Gastrocnemius medialis (tissue), 4 donors: ENCODE measurements around the gene ETV6.

ENCODE experiments used
- POLR2A ChIP-seq, 2 donors: fragments of 450-650 bp; IDR thresholded peaks; one replicate each; pipeline ENCODE4 v1.6.1; 2017; ENCODE audit warnings: antibody characterized with exemption in 2 of 2, mild to moderate bottlenecking in 2 of 2, moderate library complexity in 2 of 2
- TF ChIP-seq, protein P1 (sequence below), 5 experiments: fragments of 450-650 bp in 3 of 5; fragments of 200-600 bp in 2 of 5; sonication (generic) in 2 of 5; IDR thresholded peaks in 4 of 5; conservative IDR thresholded peaks in 1 of 5; 1 replicate in 4 of 5; 2 replicates in 1 of 5; pipeline ENCODE4 v1.5.1; 2016 to 2019; ENCODE audit warnings: antibody characterized with exemption in 5 of 5, mild to moderate bottlenecking in 3 of 5, moderate library complexity in 3 of 5

- TF ChIP-seq POLR2A (IDR thresholded peaks at IDR 0.05) = no peak
- TF ChIP-seq, protein P1, sequence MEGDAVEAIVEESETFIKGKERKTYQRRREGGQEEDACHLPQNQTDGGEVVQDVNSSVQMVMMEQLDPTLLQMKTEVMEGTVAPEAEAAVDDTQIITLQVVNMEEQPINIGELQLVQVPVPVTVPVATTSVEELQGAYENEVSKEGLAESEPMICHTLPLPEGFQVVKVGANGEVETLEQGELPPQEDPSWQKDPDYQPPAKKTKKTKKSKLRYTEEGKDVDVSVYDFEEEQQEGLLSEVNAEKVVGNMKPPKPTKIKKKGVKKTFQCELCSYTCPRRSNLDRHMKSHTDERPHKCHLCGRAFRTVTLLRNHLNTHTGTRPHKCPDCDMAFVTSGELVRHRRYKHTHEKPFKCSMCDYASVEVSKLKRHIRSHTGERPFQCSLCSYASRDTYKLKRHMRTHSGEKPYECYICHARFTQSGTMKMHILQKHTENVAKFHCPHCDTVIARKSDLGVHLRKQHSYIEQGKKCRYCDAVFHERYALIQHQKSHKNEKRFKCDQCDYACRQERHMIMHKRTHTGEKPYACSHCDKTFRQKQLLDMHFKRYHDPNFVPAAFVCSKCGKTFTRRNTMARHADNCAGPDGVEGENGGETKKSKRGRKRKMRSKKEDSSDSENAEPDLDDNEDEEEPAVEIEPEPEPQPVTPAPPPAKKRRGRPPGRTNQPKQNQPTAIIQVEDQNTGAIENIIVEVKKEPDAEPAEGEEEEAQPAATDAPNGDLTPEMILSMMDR (IDR thresholded peaks at IDR 0.05 in 4 of 5, conservative IDR thresholded peaks at IDR 0.05 in 1 of 5) = no peak
Observed at GRCh38 chr12:11641522-11641921, 8.0 kb upstream of the ETV6 start.
